ENCODE results near the gene WNT5B. TPM values are rescaled to one million over a fixed set of nuclear protein-coding genes. Genes with fewer than 3 reads are reported as not detected.

WNT5B gene
- total and polyA plus RNA-seq, 9 of the 15 experiments (the other 6 are each of a cell fraction or from before 2014, with no cell fraction given): 0.42 to 16.8 (median 5.4) TPM

DNA sequence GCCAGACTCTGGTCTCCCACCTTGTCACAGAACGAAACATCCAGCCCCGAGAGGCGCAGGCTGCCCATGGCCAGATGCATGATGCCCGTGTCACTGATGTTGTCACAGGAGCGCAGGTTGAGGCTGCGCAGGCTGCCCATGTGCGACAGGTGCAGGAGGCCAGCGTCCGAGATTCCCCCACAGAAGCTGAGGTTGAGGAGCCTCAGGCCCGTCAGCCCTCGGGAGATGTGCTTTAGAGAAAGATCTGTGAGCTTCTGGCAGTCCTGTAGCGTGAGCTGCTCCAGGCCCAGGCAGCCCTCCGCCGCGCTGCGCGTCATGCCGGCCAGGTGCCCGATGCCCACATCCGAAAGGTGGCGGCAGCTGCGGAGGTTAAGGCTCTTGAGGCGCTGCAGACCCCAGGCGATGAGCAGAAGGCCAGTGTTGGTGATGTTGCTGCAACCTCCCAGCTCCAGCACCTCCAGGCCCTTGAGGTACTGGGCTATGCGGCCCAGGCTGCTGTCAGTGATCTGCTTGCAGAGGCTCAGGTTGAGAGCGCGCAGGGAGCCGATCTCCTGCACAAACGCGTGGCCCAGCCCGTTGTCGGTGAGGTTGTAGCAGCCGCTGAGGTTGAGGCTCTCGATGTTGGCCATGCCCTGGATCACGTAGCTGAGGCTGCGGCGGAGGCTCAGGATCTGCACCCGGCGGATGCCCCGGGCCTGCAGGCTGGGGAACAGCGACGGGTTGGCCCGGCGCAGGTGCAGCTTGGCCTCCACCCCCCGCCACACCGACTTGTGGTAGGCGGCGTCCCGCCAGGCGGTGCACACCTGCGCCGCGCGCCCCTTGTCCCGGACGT, 35.6 kb upstream of the WNT5B start (continued):
- TF ChIP-seq ZFX (CRISPR knock-in tag; IDR thresholded peaks at IDR 0.05): peak; percentile 56
- no peak for TF ChIP-seq ZNF707 (CRISPR knock-in tag; conservative IDR thresholded peaks at IDR 0.05)
- no peak for TF ChIP-seq ZNF3 (CRISPR knock-in tag; IDR thresholded peaks at IDR 0.05)
- TF ChIP-seq GABPB1 (CRISPR knock-in tag; IDR thresholded peaks at IDR 0.05): no peak
- TF ChIP-seq POLR2A (conservative IDR thresholded peaks at IDR 0.05): no peak
- no peak for TF ChIP-seq ZBTB7A (IDR thresholded peaks at IDR 0.05; ENCODE audit: borderline replicate concordance, control insufficient read depth, low read depth, low read length)
- TF ChIP-seq PTRF (tag; IDR thresholded peaks at IDR 0.05): no peak
- TF ChIP-seq, protein P1, sequence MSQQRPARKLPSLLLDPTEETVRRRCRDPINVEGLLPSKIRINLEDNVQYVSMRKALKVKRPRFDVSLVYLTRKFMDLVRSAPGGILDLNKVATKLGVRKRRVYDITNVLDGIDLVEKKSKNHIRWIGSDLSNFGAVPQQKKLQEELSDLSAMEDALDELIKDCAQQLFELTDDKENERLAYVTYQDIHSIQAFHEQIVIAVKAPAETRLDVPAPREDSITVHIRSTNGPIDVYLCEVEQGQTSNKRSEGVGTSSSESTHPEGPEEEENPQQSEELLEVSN (IDR thresholded peaks at IDR 0.05; ENCODE audit: borderline replicate concordance in 1 of 2, extremely low read depth in 1 of 2, insufficient read depth in 1 of 2, insufficient read length in 1 of 2, low read depth in 1 of 2, low read length in 1 of 2, poor library complexity in 1 of 2, severe bottlenecking in 1 of 2): peak in 1 of 2 experiments; percentile 39
- TF ChIP-seq NFATC3 (IDR thresholded peaks at IDR 0.05): no peak
- no peak for TF ChIP-seq ZFP1 (CRISPR knock-in tag; IDR thresholded peaks at IDR 0.05)
- no peak for TF ChIP-seq ARID1B (IDR thresholded peaks at IDR 0.05)
- TF ChIP-seq, protein P2, sequence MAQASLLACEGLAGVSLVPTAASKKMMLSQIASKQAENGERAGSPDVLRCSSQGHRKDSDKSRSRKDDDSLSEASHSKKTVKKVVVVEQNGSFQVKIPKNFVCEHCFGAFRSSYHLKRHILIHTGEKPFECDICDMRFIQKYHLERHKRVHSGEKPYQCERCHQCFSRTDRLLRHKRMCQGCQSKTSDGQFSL (CRISPR knock-in tag; IDR thresholded peaks at IDR 0.05): no peak
- TF ChIP-seq, protein P2 (tag; IDR thresholded peaks at IDR 0.05): no peak
- TF ChIP-seq NR1H2 (CRISPR knock-in tag; IDR thresholded peaks at IDR 0.05): no peak
- TF ChIP-seq HNRNPUL1 (IDR thresholded peaks at IDR 0.05; ENCODE audit: low read length): no peak
- TF ChIP-seq MEIS2 (IDR thresholded peaks at IDR 0.05; ENCODE audit: partially characterized antibody): no peak
- TF ChIP-seq, protein P3, sequence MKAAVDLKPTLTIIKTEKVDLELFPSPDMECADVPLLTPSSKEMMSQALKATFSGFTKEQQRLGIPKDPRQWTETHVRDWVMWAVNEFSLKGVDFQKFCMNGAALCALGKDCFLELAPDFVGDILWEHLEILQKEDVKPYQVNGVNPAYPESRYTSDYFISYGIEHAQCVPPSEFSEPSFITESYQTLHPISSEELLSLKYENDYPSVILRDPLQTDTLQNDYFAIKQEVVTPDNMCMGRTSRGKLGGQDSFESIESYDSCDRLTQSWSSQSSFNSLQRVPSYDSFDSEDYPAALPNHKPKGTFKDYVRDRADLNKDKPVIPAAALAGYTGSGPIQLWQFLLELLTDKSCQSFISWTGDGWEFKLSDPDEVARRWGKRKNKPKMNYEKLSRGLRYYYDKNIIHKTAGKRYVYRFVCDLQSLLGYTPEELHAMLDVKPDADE (conservative IDR thresholded peaks at IDR 0.05; ENCODE audit: control insufficient read depth, low read depth, low read length): 0 out of 2 replicates have a peak, but pooled peaks have one; percentile 30
- no peak for TF ChIP-seq RBM14 (IDR thresholded peaks at IDR 0.05; ENCODE audit: borderline replicate concordance, insufficient read depth, low read depth, low read length)
- TF ChIP-seq, protein P4, sequence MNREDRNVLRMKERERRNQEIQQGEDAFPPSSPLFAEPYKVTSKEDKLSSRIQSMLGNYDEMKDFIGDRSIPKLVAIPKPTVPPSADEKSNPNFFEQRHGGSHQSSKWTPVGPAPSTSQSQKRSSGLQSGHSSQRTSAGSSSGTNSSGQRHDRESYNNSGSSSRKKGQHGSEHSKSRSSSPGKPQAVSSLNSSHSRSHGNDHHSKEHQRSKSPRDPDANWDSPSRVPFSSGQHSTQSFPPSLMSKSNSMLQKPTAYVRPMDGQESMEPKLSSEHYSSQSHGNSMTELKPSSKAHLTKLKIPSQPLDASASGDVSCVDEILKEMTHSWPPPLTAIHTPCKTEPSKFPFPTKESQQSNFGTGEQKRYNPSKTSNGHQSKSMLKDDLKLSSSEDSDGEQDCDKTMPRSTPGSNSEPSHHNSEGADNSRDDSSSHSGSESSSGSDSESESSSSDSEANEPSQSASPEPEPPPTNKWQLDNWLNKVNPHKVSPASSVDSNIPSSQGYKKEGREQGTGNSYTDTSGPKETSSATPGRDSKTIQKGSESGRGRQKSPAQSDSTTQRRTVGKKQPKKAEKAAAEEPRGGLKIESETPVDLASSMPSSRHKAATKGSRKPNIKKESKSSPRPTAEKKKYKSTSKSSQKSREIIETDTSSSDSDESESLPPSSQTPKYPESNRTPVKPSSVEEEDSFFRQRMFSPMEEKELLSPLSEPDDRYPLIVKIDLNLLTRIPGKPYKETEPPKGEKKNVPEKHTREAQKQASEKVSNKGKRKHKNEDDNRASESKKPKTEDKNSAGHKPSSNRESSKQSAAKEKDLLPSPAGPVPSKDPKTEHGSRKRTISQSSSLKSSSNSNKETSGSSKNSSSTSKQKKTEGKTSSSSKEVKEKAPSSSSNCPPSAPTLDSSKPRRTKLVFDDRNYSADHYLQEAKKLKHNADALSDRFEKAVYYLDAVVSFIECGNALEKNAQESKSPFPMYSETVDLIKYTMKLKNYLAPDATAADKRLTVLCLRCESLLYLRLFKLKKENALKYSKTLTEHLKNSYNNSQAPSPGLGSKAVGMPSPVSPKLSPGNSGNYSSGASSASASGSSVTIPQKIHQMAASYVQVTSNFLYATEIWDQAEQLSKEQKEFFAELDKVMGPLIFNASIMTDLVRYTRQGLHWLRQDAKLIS (CRISPR knock-in tag; IDR thresholded peaks at IDR 0.05): no peak
- TF ChIP-seq MYNN (IDR thresholded peaks at IDR 0.05): 0 out of 2 replicates have a peak, but pooled peaks have one; percentile 23
- no peak for TF ChIP-seq MYNN (CRISPR knock-in tag; IDR thresholded peaks at IDR 0.05)

All from K562 (cell line).